H1 (cell line): ENCODE measurements around the gene CAMKMT. TPM values are rescaled to one million over a fixed set of nuclear protein-coding genes. Genes with fewer than 3 reads are reported as not detected.

Source experiments
- CTCF ChIA-PET: fragments of 300-600 bp; sonication (Branson Sonifier 250); formaldehyde crosslinking; loops from one replicate; lab custom pipeline; 2021; ENCODE audit not compliant: partially characterized antibody; lab: Charles Lee
- POLR2A ChIA-PET: fragments of 300-600 bp; sonication (Branson Sonifier 250); formaldehyde crosslinking; loops from one replicate; lab custom pipeline; 2021; ENCODE audit warnings: inconsistent platforms; ENCODE audit not compliant: partially characterized antibody; lab: Charles Lee
- DNase-seq, 2 experiments: peaks; one replicate each; pipeline versions ENCODE4 v3.0.0 to v3.0.0-alpha.2; 2010 to 2022; ENCODE audit warnings: low spot score in 2 of 2, low read depth in 1 of 2, mixed read lengths in 1 of 2
- FAIRE-seq: peaks from 2 replicates; lab custom pipeline; 2011; peaks lifted over from hg19 to GRCh38; lab: Jason Lieb, UNC
- H2AFZ ChIP-seq: 2 replicates; pipeline ENCODE4 v1.8.1; 2012; ENCODE audit warnings: low read length, inconsistent platforms
- H2AK5ac ChIP-seq: 2 replicates; pipeline ENCODE4 v1.6.1; 2013; ENCODE audit warnings: low read depth, low read length
- H2BK120ac ChIP-seq: replicated peaks from 2 replicates; pipeline ENCODE3; 2013; ENCODE audit warnings: low read depth, low read length, inconsistent platforms
- H2BK12ac ChIP-seq: 2 replicates; pipeline ENCODE4 v1.6.1; 2013; ENCODE audit warnings: low read depth, low read length
- H2BK15ac ChIP-seq: 2 replicates; pipeline ENCODE4 v1.6.1; 2013; ENCODE audit warnings: low read length
- H2BK20ac ChIP-seq: 2 replicates; pipeline ENCODE4 v1.6.1; 2013; ENCODE audit warnings: low read length
- H2BK5ac ChIP-seq: 2 replicates; pipeline ENCODE4 v1.6.1; 2013; ENCODE audit warnings: low read depth, low read length
- H3K14ac ChIP-seq: 2 replicates; pipeline ENCODE4 v1.6.1; 2013; ENCODE audit warnings: inconsistent platforms; ENCODE audit not compliant: insufficient read length
- H3K18ac ChIP-seq: 2 replicates; pipeline ENCODE4 v1.6.1; 2013; ENCODE audit warnings: low read length; ENCODE audit errors: extremely low read depth
- H3K23ac ChIP-seq: 2 replicates; pipeline ENCODE4 v1.6.1; 2013; ENCODE audit warnings: inconsistent platforms; ENCODE audit not compliant: insufficient read length
- H3K23me2 ChIP-seq: 2 replicates; pipeline ENCODE4 v1.6.1; 2013; ENCODE audit warnings: low read depth, low read length
- H3K27ac ChIP-seq: 2 replicates; pipeline ENCODE4 v1.6.1; 2011; ENCODE audit warnings: low read depth, low read length, inconsistent platforms
- H3K27me3 ChIP-seq, 4 experiments: replicated peaks in 1 of 4; 1 replicate in 1 of 4; 2 replicates in 3 of 4; pipeline versions ENCODE4 v1.6.1 to v1.8.1; 2011 to 2013; ENCODE audit warnings: low read length in 3 of 4, mild to moderate bottlenecking in 3 of 4, inconsistent platforms in 2 of 4, mixed read lengths in 2 of 4, moderate library complexity in 1 of 4; ENCODE audit not compliant: control insufficient read depth in 3 of 4, insufficient read depth in 3 of 4; ENCODE audit errors: extremely low read depth in 1 of 4
- H3K36me3 ChIP-seq, 4 experiments: 2 replicates each; pipeline versions ENCODE4 v1.6.1 to v1.8.1; 2011 to 2013; ENCODE audit warnings: mild to moderate bottlenecking in 4 of 4, low read length in 3 of 4, moderate library complexity in 2 of 4, control low read depth in 1 of 4, inconsistent platforms in 1 of 4; ENCODE audit not compliant: insufficient read depth in 4 of 4, control insufficient read depth in 2 of 4
- H3K4ac ChIP-seq: replicated peaks from 2 replicates; pipeline ENCODE3; 2013; ENCODE audit warnings: low read length, low read depth, mixed read lengths, inconsistent platforms; ENCODE audit not compliant: insufficient read length
- H3K4me1 ChIP-seq, 4 experiments: replicated peaks in 1 of 4; 1 replicate in 1 of 4; 2 replicates in 3 of 4; pipeline versions ENCODE4 v1.6.1 to v1.8.1; 2011 to 2013; ENCODE audit warnings: low read length in 3 of 4, inconsistent platforms in 2 of 4, mixed read lengths in 1 of 4; ENCODE audit not compliant: insufficient read depth in 4 of 4, control insufficient read depth in 3 of 4
- H3K4me2 ChIP-seq, 2 experiments: 2 replicates each; pipeline versions ENCODE4 v1.6.1 to v1.8.1; 2011 to 2013; ENCODE audit warnings: low read depth in 2 of 2, low read length in 2 of 2, control low read depth in 1 of 2, inconsistent platforms in 1 of 2, mild to moderate bottlenecking in 1 of 2; ENCODE audit not compliant: insufficient read depth in 1 of 2
- H3K4me3 ChIP-seq, 4 experiments: fragments of 200-600, 300-600 bp in 1 of 4; sonication (generic), shearing (Covaris generic), sonication (Bioruptor Twin) in 1 of 4; 2 replicates each; pipeline versions ENCODE4 v1.5.1 to v1.8.1; 2011 to 2016; ENCODE audit warnings: low read length in 4 of 4, low read depth in 3 of 4, control low read depth in 2 of 4, inconsistent platforms in 2 of 4, mild to moderate bottlenecking in 2 of 4, mixed read lengths in 1 of 4, moderate library complexity in 1 of 4; ENCODE audit not compliant: insufficient read depth in 2 of 4; ENCODE audit errors: extremely low read depth in 1 of 4
- H3K56ac ChIP-seq: replicated peaks from 2 replicates; pipeline ENCODE3; 2013; ENCODE audit warnings: low read depth, mild to moderate bottlenecking, mixed read lengths, low read length, inconsistent platforms; ENCODE audit not compliant: insufficient read length
- H3K79me1 ChIP-seq: 2 replicates; pipeline ENCODE4 v1.6.1; 2013; ENCODE audit warnings: low read depth, low read length, control low read depth
- H3K79me2 ChIP-seq, 2 experiments: 2 replicates each; pipeline versions ENCODE4 v1.6.1 to v1.8.1; 2012 to 2013; ENCODE audit warnings: low read length in 2 of 2, mild to moderate bottlenecking in 2 of 2, inconsistent platforms in 1 of 2; ENCODE audit not compliant: insufficient read depth in 2 of 2, control insufficient read depth in 1 of 2
- H3K9ac ChIP-seq, 4 experiments: replicated peaks in 1 of 4; 1 replicate in 1 of 4; 2 replicates in 3 of 4; pipeline versions ENCODE4 v1.6.1 to v1.8.1; 2011 to 2013; ENCODE audit warnings: low read depth in 3 of 4, low read length in 3 of 4, control low read depth in 2 of 4, mild to moderate bottlenecking in 2 of 4, moderate library complexity in 2 of 4, inconsistent platforms in 1 of 4; ENCODE audit errors: extremely low read depth in 1 of 4
- H3K9me3 ChIP-seq, 2 experiments: 2 replicates each; pipeline versions ENCODE4 v1.6.1 to v1.8.1; 2012 to 2013; ENCODE audit warnings: mild to moderate bottlenecking in 2 of 2, moderate library complexity in 2 of 2, control low read depth in 1 of 2, inconsistent platforms in 1 of 2, low read depth in 1 of 2, low read length in 1 of 2, mixed read lengths in 1 of 2; ENCODE audit not compliant: insufficient read depth in 2 of 2
- H4K20me1 ChIP-seq, 2 experiments: replicated peaks in 1 of 2; 2 replicates each; pipeline versions ENCODE3 to v1.8.1; 2011 to 2013; ENCODE audit warnings: inconsistent platforms in 2 of 2, low read length in 2 of 2, mild to moderate bottlenecking in 1 of 2; ENCODE audit not compliant: insufficient read depth in 2 of 2, control insufficient read depth in 1 of 2
- H4K5ac ChIP-seq: 2 replicates; pipeline ENCODE4 v1.6.1; 2013; ENCODE audit warnings: low read length, low read depth, mixed read lengths, inconsistent platforms; ENCODE audit not compliant: insufficient read length
- H4K8ac ChIP-seq: 2 replicates; pipeline ENCODE4 v1.8.0; 2013; ENCODE audit warnings: mild to moderate bottlenecking, moderate library complexity, low read length, inconsistent platforms; ENCODE audit not compliant: insufficient read depth; ENCODE audit errors: extremely low read depth
- H4K91ac ChIP-seq: replicated peaks from 2 replicates; pipeline ENCODE3; 2013; ENCODE audit warnings: low read length, mixed read lengths, inconsistent platforms; ENCODE audit not compliant: insufficient read length
- ASH2L ChIP-seq: fragments of 200-600, 300-600 bp; sonication (generic); IDR thresholded peaks from one replicate; pipeline ENCODE4 v1.7.1; 2017; ENCODE audit warnings: low read length
- BCL11A ChIP-seq, 2 experiments: IDR thresholded peaks; one replicate each; pipeline ENCODE4 v1.6.1; 2011; ENCODE audit warnings: low read depth in 2 of 2, low read length in 2 of 2, mild to moderate bottlenecking in 2 of 2
- BRCA1 ChIP-seq: IDR thresholded peaks from 2 replicates; pipeline ENCODE4 v1.6.1; 2012; ENCODE audit warnings: low read depth, low read length, improper control_type of control experiment
- CEBPB ChIP-seq: IDR thresholded peaks from 2 replicates; pipeline ENCODE4 v1.6.1; 2012; ENCODE audit warnings: low read depth, low read length
- CHD2 ChIP-seq: IDR thresholded peaks from 2 replicates; pipeline ENCODE4 v1.6.1; 2012; ENCODE audit warnings: low read length, improper control_type of control experiment
- CREB1 ChIP-seq: IDR thresholded peaks from 2 replicates; pipeline ENCODE4 v1.6.1; 2012; ENCODE audit warnings: inconsistent platforms
- CTBP2 ChIP-seq: IDR thresholded peaks from 2 replicates; pipeline ENCODE4 v1.7.0; 2011; ENCODE audit warnings: borderline replicate concordance, mild to moderate bottlenecking, moderate library complexity, mixed read lengths, low read length; ENCODE audit not compliant: insufficient read depth, insufficient read length
- EGR1 ChIP-seq: IDR thresholded peaks from 2 replicates; pipeline ENCODE4 v1.6.1; 2011; ENCODE audit warnings: low read depth, low read length, borderline replicate concordance
- MAFK ChIP-seq: IDR thresholded peaks from 2 replicates; pipeline ENCODE4 v1.6.1; 2012; ENCODE audit warnings: low read depth, mild to moderate bottlenecking, improper control_type of control experiment, low read length
- MAX ChIP-seq: IDR thresholded peaks from 2 replicates; pipeline ENCODE4 v1.6.1; 2012; ENCODE audit warnings: inconsistent platforms
- SIN3A ChIP-seq, 2 experiments: IDR thresholded peaks in 1 of 2; conservative IDR thresholded peaks in 1 of 2; 2 replicates each; pipeline ENCODE4 v1.6.1; 2011 to 2012; ENCODE audit warnings: low read length in 2 of 2, improper control_type of control experiment in 1 of 2, low read depth in 1 of 2, mild to moderate bottlenecking in 1 of 2
- SIRT6 ChIP-seq: IDR thresholded peaks from one replicate; pipeline ENCODE4 v1.7.1; 2012; ENCODE audit warnings: low read length, inconsistent platforms
- SRF ChIP-seq: IDR thresholded peaks from 2 replicates; pipeline ENCODE4 v1.6.1; 2011; ENCODE audit warnings: mild to moderate bottlenecking, low read depth, low read length, moderate library complexity
- USF2 ChIP-seq: IDR thresholded peaks from 2 replicates; pipeline ENCODE4 v1.6.1; 2011; ENCODE audit warnings: low read length, improper control_type of control experiment
- WGBS, 2 experiments: shearing (Covaris generic) in 1 of 2; methylation state at CpG; one replicate each; pipeline versions ENCODE4 v1.1.6 to v1.1.7; 2013 to 2015; ENCODE audit warnings: low lambda C conversion rate in 2 of 2, mixed read lengths in 2 of 2, inconsistent platforms in 1 of 2, low coverage in 1 of 2, missing lambda C conversion rate in 1 of 2; ENCODE audit not compliant: insufficient replicate concordance in 2 of 2, insufficient coverage in 1 of 2, insufficient read length in 1 of 2; ENCODE audit errors: extremely low coverage in 1 of 2, missing lambda C conversion rate in 1 of 2; 5-methylcytosine and 5-hydroxymethylcytosine counted together
- polyA plus RNA-seq, 7 experiments: library from polyadenylated mRNA; depleted of rRNA in 3 of 7; stranded (reverse) in 5 of 7; unstranded in 2 of 7; fragments of >200 nt in 5 of 7; fragments of 200-250 nt in 2 of 7; gene quantifications; 1 replicate in 5 of 7; 2 replicates in 1 of 7; 4 replicates in 1 of 7; pipeline versions ENCODE4 v1.2.1 to v1.2.3, GENCODE V29; 2011 to 2013; ENCODE audit warnings: missing spikeins in 2 of 7, mixed read lengths in 2 of 7
- total RNA-seq: library from RNA; stranded (reverse); fragmentation: NEBNext Ultra II Directional; extraction: Animal tissue kit (Norgen Biotek cat#: 25700); gene quantifications from 2 replicates; pipeline ENCODE4 v1.2.1, GENCODE V29; 2021

Gene CAMKMT
- total and polyA plus RNA-seq, 2 of the 8 experiments (the other 6 are each of a cell fraction or from before 2014, with no cell fraction given), result 14.7 to 22.4 TPM

- FAIRE-seq, result no peak
- WGBS, 2 experiments, result 82% methylated on average over 1 of the region's 1 CpG; no CpG with 5 or more reads in 1 of the 2 experiments
- H3K79me1 ChIP-seq, result no peaks in the 10 kb centered on the region
- no peak overlapping the region for H3K14ac ChIP-seq
- no peaks in the 10 kb centered on the region for H3K9me3 ChIP-seq
- H4K8ac ChIP-seq, result no peak overlapping the region
- H3K4me2 ChIP-seq, result no peak overlapping the region
- no peak overlapping the region for H2BK20ac ChIP-seq
- H3K4ac ChIP-seq, result no peak overlapping the region
- ChIA-PET CTCF (interaction anchor here (1.0 to 1.5 kb wide), 2 partner anchors 10 to 342 kb away, joined by 3 to 5 read pairs; partner anchors contain the start of gene CAMKMT), POLR2A (interaction anchor here (1.8 kb wide), 1 partner anchor 8 kb away, joined by 6 read pairs; the partner anchor contains the start of genes CAMKMT and PREPL)
- H3K27me3 ChIP-seq, result no peaks in the 10 kb centered on the region
- H2AK5ac ChIP-seq, result no peak overlapping the region
- no peak overlapping the region for H3K27ac ChIP-seq
- H3K18ac ChIP-seq, result no peak overlapping the region
- no peak overlapping the region for H4K91ac ChIP-seq
- H2BK120ac ChIP-seq, result no peak overlapping the region
- H3K9ac ChIP-seq, result no peak overlapping the region
- no peaks in the 10 kb centered on the region for H4K20me1 ChIP-seq
- H2BK5ac ChIP-seq, result no peak overlapping the region
- 0 out of 7 replicates have a peak, but pooled peaks cover 0 to 2% (median 0%) of the 10 kb centered on the region in 4 experiments for H3K4me1 ChIP-seq
- H3K4me3 ChIP-seq, result no peak overlapping the region
- no peak overlapping the region for H2BK15ac ChIP-seq
- no peaks in the 10 kb centered on the region for H3K79me2 ChIP-seq
- H3K23ac ChIP-seq, result no peak overlapping the region
- no peak overlapping the region for H4K5ac ChIP-seq
- no peak for DNase-seq
- H2BK12ac ChIP-seq, result no peak overlapping the region
- no peaks in the 10 kb centered on the region for H3K23me2 ChIP-seq
- H3K36me3 ChIP-seq, result no peaks in the 10 kb centered on the region
- no peak overlapping the region for H2AFZ ChIP-seq
- no peak overlapping the region for H3K56ac ChIP-seq
- TF ChIP-seq CHD2 (no peak), BCL11A (IDR thresholded peaks at IDR 0.05; ENCODE audit: low read depth in 2 of 2, low read length in 2 of 2) (no peak), USF2 (no peak), MAX (no peak), BRCA1 (no peak), MAFK (no peak), EGR1 (no peak), SIRT6 (no peak), CREB1 (no peak), CTBP2 (no peak), SIN3A (conservative IDR thresholded peaks at IDR 0.05 in 1 of 2, IDR thresholded peaks at IDR 0.05 in 1 of 2; ENCODE audit: low read depth in 1 of 2, low read length in 2 of 2) (no peak), SRF (no peak), CEBPB (no peak), ASH2L (no peak)
These were observed 9.2 kb upstream of the CAMKMT start for GRCh38 chr2:44352510-44352909.
